Neural progenitor cell (in vitro differentiated cells): Measurements from ENCODE around the gene RGS18. TPM values are rescaled to one million over a fixed set of nuclear protein-coding genes. Genes with fewer than 3 reads are reported as not detected.
"Not testable (repeated sequence)": the region's sequence is repeated elsewhere in the genome, so short reads cannot be mapped to it uniquely, and the experiment has no call there.

Experiments used
- DNase-seq: peaks from one replicate; pipeline ENCODE4 v3.0.0-alpha.2; 2016; ENCODE audit warnings: low spot score
- H2AFZ ChIP-seq: fragments of 200-600 bp; sonication (generic); replicated peaks from 2 replicates; pipeline ENCODE4 v1.6.1; 2016; ENCODE audit warnings: antibody characterized with exemption
- H3F3A ChIP-seq: fragments of 200-600 bp; sonication (generic); 2 replicates; pipeline ENCODE4 v1.6.1; 2016; ENCODE audit warnings: antibody characterized with exemption, low read depth
- H3K27ac ChIP-seq: fragments of 200-600 bp; sonication (generic); 2 replicates; pipeline ENCODE4 v1.5.1; 2016; ENCODE audit warnings: mild to moderate bottlenecking
- H3K27me3 ChIP-seq: fragments of 200-600 bp; sonication (generic); 2 replicates; pipeline ENCODE4 v1.6.1; 2016; ENCODE audit warnings: mild to moderate bottlenecking, moderate library complexity
- H3K36me3 ChIP-seq: fragments of 200-600 bp; sonication (generic); 2 replicates; pipeline ENCODE4 v1.5.1; 2016
- H3K4me1 ChIP-seq: fragments of 200-600 bp; sonication (generic); 2 replicates; pipeline ENCODE4 v1.6.1; 2016; ENCODE audit warnings: mixed run types
- H3K4me2 ChIP-seq: fragments of 200-600 bp; sonication (generic); 2 replicates; pipeline ENCODE4 v1.6.1; 2016
- H3K4me3 ChIP-seq: fragments of 200-600 bp; sonication (generic); 2 replicates; pipeline ENCODE4 v1.5.1; 2016
- H3K79me2 ChIP-seq: fragments of 200-600 bp; sonication (generic); 2 replicates; pipeline ENCODE4 v1.6.1; 2016; ENCODE audit warnings: low read depth
- H3K9ac ChIP-seq: fragments of 200-600 bp; sonication (generic); 2 replicates; pipeline ENCODE4 v1.6.1; 2016
- H3K9me3 ChIP-seq: fragments of 200-600 bp; sonication (generic); 2 replicates; pipeline ENCODE4 v1.5.1; 2016; ENCODE audit warnings: low read depth
- H4K20me1 ChIP-seq: fragments of 200-600 bp; sonication (generic); 2 replicates; pipeline ENCODE4 v1.6.1; 2016; ENCODE audit warnings: low read depth
- H3K27ac Mint-ChIP-seq: 3 replicates; pipeline ENCODE4 v1.8.0; 2021; ENCODE audit warnings: mixed read lengths
- H3K27me3 Mint-ChIP-seq: 2 replicates; pipeline ENCODE4 v1.8.0; 2022; ENCODE audit warnings: low read depth, mild to moderate bottlenecking, inconsistent platforms, moderate library complexity, mixed read lengths; ENCODE audit not compliant: insufficient read depth
- H3K36me3 Mint-ChIP-seq: 3 replicates; pipeline ENCODE4 v1.8.0; 2021; ENCODE audit warnings: mixed read lengths
- H3K4me1 Mint-ChIP-seq: 3 replicates; pipeline ENCODE4 v1.8.0; 2021; ENCODE audit warnings: mixed read lengths
- H3K4me3 Mint-ChIP-seq: 3 replicates; pipeline ENCODE4 v1.8.0; 2021; ENCODE audit warnings: mild to moderate bottlenecking, moderate library complexity, mixed read lengths
- H3K9me3 Mint-ChIP-seq: 3 replicates; pipeline ENCODE4 v1.8.0; 2020; ENCODE audit warnings: mixed read lengths
- EZH2 ChIP-seq: fragments of 200-600 bp; sonication (generic); IDR thresholded peaks from 2 replicates; pipeline ENCODE4 v1.6.1; 2017; ENCODE audit warnings: antibody characterized with exemption, mild to moderate bottlenecking, moderate library complexity
- EZH2phosphoT487 ChIP-seq: fragments of 200-600 bp; sonication (generic); IDR thresholded peaks from 2 replicates; pipeline ENCODE4 v1.6.1; 2017; ENCODE audit warnings: antibody characterized with exemption
- total RNA-seq: library from RNA; depleted of rRNA; stranded (reverse); fragments of >200 nt; gene quantifications from 2 replicates; pipeline ENCODE4 v1.2.3, GENCODE V29; 2015; ENCODE audit warnings: low replicate concordance
- TF ChIP-seq, protein P1 (sequence below): fragments of 200-600 bp; sonication (generic); IDR thresholded peaks from 2 replicates; pipeline ENCODE4 v1.5.1; 2017; ENCODE audit warnings: antibody characterized with exemption, mild to moderate bottlenecking

Gene RGS18
- total RNA-seq, 1 donor from 2014 or later: not detected

GRCh38 chr1:192160196-192160595, 1.9 kb downstream of the RGS18 start:
- Histone ChIP-seq H3F3A (no peaks in the 10 kb centered on the region), H3K9ac (no peak overlapping the region), H2AFZ (no peak overlapping the region), H3K27ac (no peak overlapping the region), H3K4me1 (no peaks in the 10 kb centered on the region), H3K4me2 (no peak overlapping the region), H3K9me3 (no peaks in the 10 kb centered on the region), H3K79me2 (no peaks in the 10 kb centered on the region), H4K20me1 (no peaks in the 10 kb centered on the region), H3K4me3 (no peak overlapping the region), H3K36me3 (no peaks in the 10 kb centered on the region), H3K27me3 (no peaks in the 10 kb centered on the region)
- TF ChIP-seq EZH2 (no peak), EZH2phosphoT487 (no peak)
- TF ChIP-seq, protein P1, sequence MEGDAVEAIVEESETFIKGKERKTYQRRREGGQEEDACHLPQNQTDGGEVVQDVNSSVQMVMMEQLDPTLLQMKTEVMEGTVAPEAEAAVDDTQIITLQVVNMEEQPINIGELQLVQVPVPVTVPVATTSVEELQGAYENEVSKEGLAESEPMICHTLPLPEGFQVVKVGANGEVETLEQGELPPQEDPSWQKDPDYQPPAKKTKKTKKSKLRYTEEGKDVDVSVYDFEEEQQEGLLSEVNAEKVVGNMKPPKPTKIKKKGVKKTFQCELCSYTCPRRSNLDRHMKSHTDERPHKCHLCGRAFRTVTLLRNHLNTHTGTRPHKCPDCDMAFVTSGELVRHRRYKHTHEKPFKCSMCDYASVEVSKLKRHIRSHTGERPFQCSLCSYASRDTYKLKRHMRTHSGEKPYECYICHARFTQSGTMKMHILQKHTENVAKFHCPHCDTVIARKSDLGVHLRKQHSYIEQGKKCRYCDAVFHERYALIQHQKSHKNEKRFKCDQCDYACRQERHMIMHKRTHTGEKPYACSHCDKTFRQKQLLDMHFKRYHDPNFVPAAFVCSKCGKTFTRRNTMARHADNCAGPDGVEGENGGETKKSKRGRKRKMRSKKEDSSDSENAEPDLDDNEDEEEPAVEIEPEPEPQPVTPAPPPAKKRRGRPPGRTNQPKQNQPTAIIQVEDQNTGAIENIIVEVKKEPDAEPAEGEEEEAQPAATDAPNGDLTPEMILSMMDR: no peak
- H3K36me3 Mint-ChIP-seq: peaks cover under 1% of the 10 kb centered on the region
- H3K27ac Mint-ChIP-seq: no peak overlapping the region
- H3K4me3 Mint-ChIP-seq: no peak overlapping the region
- DNase-seq: no peak
- peaks cover 2% of the 10 kb centered on the region for H3K27me3 Mint-ChIP-seq
- H3K4me1 Mint-ChIP-seq: no peaks in the 10 kb centered on the region
- peaks cover 1% of the 10 kb centered on the region for H3K9me3 Mint-ChIP-seq

DNA sequence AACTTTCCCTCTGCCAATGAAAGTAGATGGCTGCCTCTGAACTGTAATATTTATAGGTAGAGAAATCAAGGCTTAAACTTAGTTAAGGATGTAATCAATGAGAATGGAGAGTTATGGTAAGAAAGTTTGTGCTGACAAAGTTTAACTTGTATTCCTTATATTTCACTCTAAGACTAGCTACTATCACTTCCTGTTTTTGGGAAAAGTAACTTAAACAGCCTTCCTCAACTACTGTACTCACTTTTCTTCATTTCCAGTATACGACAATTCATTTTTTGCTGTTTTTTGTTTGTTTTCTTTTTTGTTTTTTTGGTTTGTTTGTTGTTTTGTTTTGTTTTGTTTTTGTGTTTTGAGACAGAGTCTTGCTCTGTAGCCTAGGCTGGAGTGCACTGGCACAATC, 3.7 kb downstream of the RGS18 start:
- TF ChIP-seq EZH2 (no peak), EZH2phosphoT487 (no peak)
- TF ChIP-seq, protein P1: no peak
- H2AFZ ChIP-seq: no peak overlapping the region
- no peaks in the 10 kb centered on the region for H4K20me1 ChIP-seq
- H3K4me1 Mint-ChIP-seq: no peaks in the 10 kb centered on the region
- H3K36me3 Mint-ChIP-seq: peaks cover 3% of the 10 kb centered on the region
- no peak overlapping the region for H3K4me3 ChIP-seq
- no peaks in the 10 kb centered on the region for H3K9me3 ChIP-seq
- H3K4me1 ChIP-seq: no peaks in the 10 kb centered on the region
- no peak overlapping the region for H3K4me2 ChIP-seq
- H3K4me3 Mint-ChIP-seq: no peak overlapping the region
- H3F3A ChIP-seq: no peaks in the 10 kb centered on the region
- no peak overlapping the region for H3K27ac Mint-ChIP-seq
- H3K36me3 ChIP-seq: no peaks in the 10 kb centered on the region
- no peaks in the 10 kb centered on the region for H3K27me3 ChIP-seq
- no peak overlapping the region for H3K9ac ChIP-seq
- H3K27ac ChIP-seq: no peak overlapping the region
- DNase-seq: no peak
- H3K79me2 ChIP-seq: no peaks in the 10 kb centered on the region
- H3K9me3 Mint-ChIP-seq: peaks cover 4% of the 10 kb centered on the region
- H3K27me3 Mint-ChIP-seq: peaks cover 2% of the 10 kb centered on the region

GRCh38 chr1:192162376-192162775, 4.1 kb downstream of the RGS18 start:
- no peak overlapping the region for H3K4me3 ChIP-seq
- no peaks in the 10 kb centered on the region for H3K27me3 ChIP-seq
- no peak overlapping the region for H3K4me2 ChIP-seq
- H3K9me3 ChIP-seq: no peaks in the 10 kb centered on the region
- H3K36me3 ChIP-seq: no peaks in the 10 kb centered on the region
- H3K27ac Mint-ChIP-seq: no peak overlapping the region
- H3K4me1 Mint-ChIP-seq: no peaks in the 10 kb centered on the region
- peaks cover 2% of the 10 kb centered on the region for H3K27me3 Mint-ChIP-seq
- no peak overlapping the region for H3K4me3 Mint-ChIP-seq
- peaks cover 3% of the 10 kb centered on the region for H3K36me3 Mint-ChIP-seq
- H3K79me2 ChIP-seq: no peaks in the 10 kb centered on the region
- no peaks in the 10 kb centered on the region for H3K4me1 ChIP-seq
- H3F3A ChIP-seq: no peaks in the 10 kb centered on the region
- no peak for DNase-seq
- H3K27ac ChIP-seq: no peak overlapping the region
- H3K9ac ChIP-seq: no peak overlapping the region
- H3K9me3 Mint-ChIP-seq: peaks cover 4% of the 10 kb centered on the region
- no peaks in the 10 kb centered on the region for H4K20me1 ChIP-seq
- no peak overlapping the region for H2AFZ ChIP-seq
- TF ChIP-seq EZH2: no peak
- TF ChIP-seq, protein P1: no peak
- TF ChIP-seq EZH2phosphoT487: no peak

DNA sequence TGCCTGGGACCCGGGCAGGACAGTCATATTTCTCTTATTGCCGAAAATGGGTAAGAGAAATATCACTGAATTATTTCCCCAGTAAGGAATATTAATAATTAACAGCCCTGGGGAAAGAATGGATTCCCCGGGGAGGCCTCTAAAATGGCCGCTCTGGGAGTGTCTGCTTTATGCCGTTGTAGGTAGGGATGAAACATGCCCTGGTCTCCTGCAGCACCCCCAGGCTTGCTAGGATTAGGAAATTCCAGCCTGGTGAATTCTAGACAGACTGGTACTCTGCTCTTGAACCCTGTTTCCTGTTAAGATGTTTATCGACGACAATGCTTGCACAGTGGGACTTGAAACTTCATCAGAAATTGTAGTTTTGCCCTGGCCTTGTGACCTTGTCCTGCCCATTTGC, 6.7 kb downstream of the RGS18 start:
- H3K4me1 Mint-ChIP-seq, H3K27me3 ChIP-seq, H3K27ac ChIP-seq, H4K20me1 ChIP-seq, H3K4me3 Mint-ChIP-seq, H3K36me3 Mint-ChIP-seq, H3K4me3 ChIP-seq, H3K4me1 ChIP-seq, H3K9me3 ChIP-seq, H3K9ac ChIP-seq, H3K27ac Mint-ChIP-seq, H2AFZ ChIP-seq, H3K4me2 ChIP-seq, H3F3A ChIP-seq, H3K9me3 Mint-ChIP-seq, H3K27me3 Mint-ChIP-seq, DNase-seq, H3K79me2 ChIP-seq, H3K36me3 ChIP-seq: not testable (repeated sequence)
